Hepatocyte (in vitro differentiated cells): ENCODE measurements around the gene PSMG2. TPM values are rescaled to one million over a fixed set of nuclear protein-coding genes. Genes with fewer than 3 reads are reported as not detected.

Source experiments
- DNase-seq: peaks from one replicate; pipeline ENCODE4 v3.0.0-alpha.2; 2016; ENCODE audit warnings: low spot score
- H2AFZ ChIP-seq: fragments of 200-600 bp; sonication (generic); 2 replicates; pipeline ENCODE4 v1.6.0; 2016; ENCODE audit warnings: antibody characterized with exemption, mild to moderate bottlenecking
- H3K27ac ChIP-seq: fragments of 200-600 bp; sonication (generic); 2 replicates; pipeline ENCODE4 v1.5.1; 2016; ENCODE audit warnings: mild to moderate bottlenecking
- H3K27me3 ChIP-seq: fragments of 200-600 bp; sonication (generic); 2 replicates; pipeline ENCODE4 v1.6.1; 2016
- H3K36me3 ChIP-seq: fragments of 200-600 bp; sonication (generic); replicated peaks from 2 replicates; pipeline ENCODE4 v1.5.1; 2016; ENCODE audit warnings: low read depth; ENCODE audit not compliant: insufficient read depth
- H3K4me1 ChIP-seq: fragments of 200-600 bp; sonication (generic); 2 replicates; pipeline ENCODE4 v1.5.1; 2016; ENCODE audit warnings: mild to moderate bottlenecking, moderate library complexity; ENCODE audit not compliant: insufficient read depth
- H3K4me2 ChIP-seq: fragments of 200-600 bp; sonication (generic); 2 replicates; pipeline ENCODE4 v1.6.0; 2016
- H3K4me3 ChIP-seq: fragments of 200-600 bp; sonication (generic); 2 replicates; pipeline ENCODE4 v1.5.1; 2016; ENCODE audit warnings: mild to moderate bottlenecking
- H3K79me2 ChIP-seq: fragments of 200-600 bp; sonication (generic); 2 replicates; pipeline ENCODE4 v1.6.0; 2017; ENCODE audit warnings: mild to moderate bottlenecking
- H3K9me2 ChIP-seq: fragments of 200-600 bp; sonication (generic); replicated peaks from 2 replicates; pipeline ENCODE4 v1.6.0; 2017; ENCODE audit warnings: mild to moderate bottlenecking; ENCODE audit not compliant: insufficient read depth
- H3K9me3 ChIP-seq: fragments of 200-600 bp; sonication (generic); 2 replicates; pipeline ENCODE4 v1.5.1; 2016; ENCODE audit warnings: low read depth, mild to moderate bottlenecking
- H4K20me1 ChIP-seq: fragments of 200-600 bp; sonication (generic); 2 replicates; pipeline ENCODE4 v1.6.0; 2016; ENCODE audit warnings: mild to moderate bottlenecking; ENCODE audit not compliant: insufficient read depth, poor library complexity, severe bottlenecking
- EZH2 ChIP-seq: fragments of 200-600 bp; sonication (generic); IDR thresholded peaks from 2 replicates; pipeline ENCODE4 v1.6.1; 2016; ENCODE audit warnings: antibody characterized with exemption, mild to moderate bottlenecking, borderline replicate concordance
- EZH2phosphoT487 ChIP-seq: fragments of 200-600 bp; sonication (generic); IDR thresholded peaks from one replicate; pipeline ENCODE4 v1.6.1; 2018; ENCODE audit warnings: antibody characterized with exemption, mild to moderate bottlenecking, low read depth, moderate library complexity; ENCODE audit not compliant: unreplicated experiment, severe bottlenecking
- WGBS: methylation state at CpG from one replicate; pipeline ENCODE4 v1.1.6; 2016; ENCODE audit warnings: low lambda C conversion rate; ENCODE audit errors: missing lambda C conversion rate; 5-methylcytosine and 5-hydroxymethylcytosine counted together
- polyA plus RNA-seq: library from polyadenylated mRNA; unstranded; fragments of >200 nt; fragmentation: Nextera tagmentation; extraction: Ambion mirVana; gene quantifications from 2 replicates; pipeline ENCODE4 v1.2.1, GENCODE V29; 2016
- total RNA-seq: library from RNA; depleted of rRNA; stranded (reverse); fragments of >200 nt; gene quantifications from 2 replicates; pipeline ENCODE4 v1.2.3, GENCODE V29; 2014
- TF ChIP-seq, protein P1 (sequence below): fragments of 200-600 bp; sonication (generic); IDR thresholded peaks from 2 replicates; pipeline ENCODE4 v1.5.1; 2016; ENCODE audit warnings: antibody characterized with exemption, mild to moderate bottlenecking; ENCODE audit not compliant: poor library complexity

PSMG2 gene
- total and polyA plus RNA-seq, 2 experiments from 2014 or later, result 76.2 to 79.4 TPM

DNA sequence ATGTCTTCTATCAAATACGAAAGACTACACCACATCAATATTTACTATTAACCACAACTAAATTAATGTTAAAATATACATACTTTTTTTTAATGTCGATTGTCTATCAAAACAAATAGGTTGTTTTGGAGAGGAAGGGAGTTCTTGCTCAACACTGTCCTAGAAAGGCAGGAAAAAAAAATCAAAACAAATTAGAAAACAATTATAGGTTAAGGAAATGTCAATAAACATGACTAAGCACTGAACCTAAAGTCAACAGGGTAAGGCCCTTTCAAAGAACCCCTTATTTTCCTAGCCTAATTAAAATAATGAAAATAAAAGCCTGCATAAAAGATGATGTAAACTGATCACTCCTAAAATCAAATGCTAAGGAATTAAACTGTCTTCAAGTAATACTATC lies 3.1 kb upstream of the PSMG2 start:
- Histone ChIP-seq H3K27ac (no peak overlapping the region), H4K20me1 (peaks cover 5% of the 10 kb centered on the region), H3K4me3 (no peak overlapping the region), H3K9me2 (no peaks in the 10 kb centered on the region), H2AFZ (no peak overlapping the region), H3K9me3 (no peaks in the 10 kb centered on the region), H3K36me3 (no peaks in the 10 kb centered on the region), H3K79me2 (peaks cover 39% of the 10 kb centered on the region), H3K4me2 (no peak overlapping the region), H3K4me1 (peaks cover 15% of the 10 kb centered on the region), H3K27me3 (no peaks in the 10 kb centered on the region)
- 99% methylated on average over 2 of the region's 2 CpGs for WGBS
- TF ChIP-seq EZH2phosphoT487 (no peak), EZH2 (no peak)
- TF ChIP-seq, protein P1, sequence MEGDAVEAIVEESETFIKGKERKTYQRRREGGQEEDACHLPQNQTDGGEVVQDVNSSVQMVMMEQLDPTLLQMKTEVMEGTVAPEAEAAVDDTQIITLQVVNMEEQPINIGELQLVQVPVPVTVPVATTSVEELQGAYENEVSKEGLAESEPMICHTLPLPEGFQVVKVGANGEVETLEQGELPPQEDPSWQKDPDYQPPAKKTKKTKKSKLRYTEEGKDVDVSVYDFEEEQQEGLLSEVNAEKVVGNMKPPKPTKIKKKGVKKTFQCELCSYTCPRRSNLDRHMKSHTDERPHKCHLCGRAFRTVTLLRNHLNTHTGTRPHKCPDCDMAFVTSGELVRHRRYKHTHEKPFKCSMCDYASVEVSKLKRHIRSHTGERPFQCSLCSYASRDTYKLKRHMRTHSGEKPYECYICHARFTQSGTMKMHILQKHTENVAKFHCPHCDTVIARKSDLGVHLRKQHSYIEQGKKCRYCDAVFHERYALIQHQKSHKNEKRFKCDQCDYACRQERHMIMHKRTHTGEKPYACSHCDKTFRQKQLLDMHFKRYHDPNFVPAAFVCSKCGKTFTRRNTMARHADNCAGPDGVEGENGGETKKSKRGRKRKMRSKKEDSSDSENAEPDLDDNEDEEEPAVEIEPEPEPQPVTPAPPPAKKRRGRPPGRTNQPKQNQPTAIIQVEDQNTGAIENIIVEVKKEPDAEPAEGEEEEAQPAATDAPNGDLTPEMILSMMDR, result no peak
- no peak for DNase-seq

DNA sequence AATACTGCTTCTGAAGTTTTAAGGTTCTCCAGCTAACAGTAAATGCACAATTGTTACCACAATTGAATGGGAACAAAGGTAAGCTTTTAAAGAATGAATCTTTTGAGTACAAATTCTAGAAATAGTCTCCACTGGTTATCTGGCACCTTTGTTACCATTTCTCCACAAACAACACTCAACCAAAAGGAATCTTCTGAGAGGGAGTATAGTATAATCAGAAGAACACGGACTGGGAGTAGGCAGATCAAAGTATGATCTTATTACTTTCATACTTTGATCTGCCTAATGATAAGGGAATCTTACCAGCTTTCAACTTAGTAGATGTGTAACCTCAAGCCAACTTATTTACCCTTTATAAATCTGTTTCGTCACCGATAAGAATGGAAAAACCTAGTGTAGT lies 1.7 kb upstream of the PSMG2 start:
- H3K4me3 ChIP-seq, result peak overlapping the region; percentile 93
- peak overlapping the region; percentile 81 for H3K4me2 ChIP-seq
- WGBS, result 80% methylated on average over 3 of the region's 3 CpGs
- no peaks in the 10 kb centered on the region for H3K9me2 ChIP-seq
- H3K79me2 ChIP-seq, result peaks cover 54% of the 10 kb centered on the region
- peak overlapping the region; percentile 97 for H2AFZ ChIP-seq
- TF ChIP-seq, protein P1, result no peak
- no peak for TF ChIP-seq EZH2phosphoT487
- no peak for TF ChIP-seq EZH2
- peak overlapping the region; percentile 99 for H3K27ac ChIP-seq
- H3K4me1 ChIP-seq, result peaks cover 15% of the 10 kb centered on the region
- no peaks in the 10 kb centered on the region for H3K36me3 ChIP-seq
- H4K20me1 ChIP-seq, result peaks cover 5% of the 10 kb centered on the region
- H3K9me3 ChIP-seq, result no peaks in the 10 kb centered on the region
- no peak for DNase-seq
- H3K27me3 ChIP-seq, result no peaks in the 10 kb centered on the region

DNA sequence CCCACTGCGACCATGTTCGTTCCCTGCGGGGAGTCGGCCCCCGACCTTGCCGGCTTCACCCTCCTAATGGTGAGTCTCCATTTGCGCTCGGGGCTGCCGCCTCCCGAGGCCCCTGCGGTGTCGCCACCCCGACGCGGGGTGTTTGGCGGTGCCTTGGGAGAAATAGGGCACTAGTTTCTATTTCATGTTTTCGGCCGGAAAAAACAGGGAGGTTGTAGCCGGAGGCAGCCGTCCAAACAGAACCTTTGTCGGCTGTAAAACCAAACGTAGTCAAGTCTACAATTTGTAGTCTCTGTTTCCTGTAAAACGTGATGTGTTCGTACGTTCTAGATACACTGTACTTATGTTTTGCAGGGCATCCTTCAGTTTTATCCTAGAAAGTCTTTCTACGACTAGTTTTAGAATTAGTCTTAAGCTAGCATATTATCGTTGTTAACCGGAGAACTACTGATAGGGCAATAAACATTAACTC lies 290 bp downstream of the PSMG2 start:
- no peaks in the 10 kb centered on the region for H3K9me3 ChIP-seq
- peak overlapping the region; percentile 97 for H2AFZ ChIP-seq
- peak overlapping the region; percentile 99 for H3K27ac ChIP-seq
- H4K20me1 ChIP-seq, result peaks cover 5% of the 10 kb centered on the region
- TF ChIP-seq EZH2 (no peak), EZH2phosphoT487 (no peak)
- TF ChIP-seq, protein P1, result no peak
- H3K4me2 ChIP-seq, result peak overlapping the region; percentile 81
- peaks cover 15% of the 10 kb centered on the region for H3K4me1 ChIP-seq
- peaks cover 63% of the 10 kb centered on the region for H3K79me2 ChIP-seq
- DNase-seq, result no peak
- whole genome bisulfite sequencing, result under 1% methylated on average over 28 of the region's 28 CpGs
- no peaks in the 10 kb centered on the region for H3K9me2 ChIP-seq
- H3K4me3 ChIP-seq, result peak overlapping the region; percentile 93
- no peaks in the 10 kb centered on the region for H3K36me3 ChIP-seq
- no peaks in the 10 kb centered on the region for H3K27me3 ChIP-seq

DNA sequence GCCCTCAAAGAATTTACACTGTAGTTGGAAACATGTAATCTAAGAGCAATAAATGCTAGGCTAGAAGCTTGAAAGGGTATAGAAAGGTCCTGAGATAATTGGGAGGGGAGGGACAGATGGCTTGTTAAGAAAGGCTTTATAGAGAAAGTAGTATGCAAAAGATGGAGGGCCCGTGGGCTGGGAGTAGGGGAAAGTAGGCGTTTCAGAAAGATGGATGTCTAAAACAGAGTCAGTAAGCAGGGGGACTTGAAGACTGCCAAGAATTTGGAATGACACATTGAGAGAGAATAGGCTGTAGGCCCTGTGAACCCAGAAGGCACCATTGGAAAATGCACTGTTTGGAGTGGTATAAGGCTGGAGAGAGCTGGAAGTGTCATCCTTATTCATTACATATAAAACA lies 822 bp downstream of the PSMG2 start:
- peaks cover 15% of the 10 kb centered on the region for H3K4me1 ChIP-seq
- TF ChIP-seq EZH2 (no peak), EZH2phosphoT487 (no peak)
- TF ChIP-seq, protein P1, result no peak
- H3K36me3 ChIP-seq, result no peaks in the 10 kb centered on the region
- H2AFZ ChIP-seq, result peak overlapping the region; percentile 97
- peak; percentile 7 for DNase-seq
- peaks cover 5% of the 10 kb centered on the region for H4K20me1 ChIP-seq
- 6% methylated on average over 2 of the region's 2 CpGs for WGBS
- H3K9me3 ChIP-seq, result no peaks in the 10 kb centered on the region
- no peaks in the 10 kb centered on the region for H3K27me3 ChIP-seq
- H3K27ac ChIP-seq, result peak overlapping the region; percentile 99
- peaks cover 63% of the 10 kb centered on the region for H3K79me2 ChIP-seq
- peak overlapping the region; percentile 93 for H3K4me3 ChIP-seq
- H3K9me2 ChIP-seq, result no peaks in the 10 kb centered on the region
- peak overlapping the region; percentile 81 for H3K4me2 ChIP-seq
